NCI-H1436 treated with DMSO at 0.1 percent for 48 hours (cell line): ENCODE measurements around the gene ITPK1.

Experiments used
- DNase-seq: peaks from one replicate; lab custom pipeline; 2025; lab: John Stamatoyannopoulos, UW

The ITPK1 gene

DNA sequence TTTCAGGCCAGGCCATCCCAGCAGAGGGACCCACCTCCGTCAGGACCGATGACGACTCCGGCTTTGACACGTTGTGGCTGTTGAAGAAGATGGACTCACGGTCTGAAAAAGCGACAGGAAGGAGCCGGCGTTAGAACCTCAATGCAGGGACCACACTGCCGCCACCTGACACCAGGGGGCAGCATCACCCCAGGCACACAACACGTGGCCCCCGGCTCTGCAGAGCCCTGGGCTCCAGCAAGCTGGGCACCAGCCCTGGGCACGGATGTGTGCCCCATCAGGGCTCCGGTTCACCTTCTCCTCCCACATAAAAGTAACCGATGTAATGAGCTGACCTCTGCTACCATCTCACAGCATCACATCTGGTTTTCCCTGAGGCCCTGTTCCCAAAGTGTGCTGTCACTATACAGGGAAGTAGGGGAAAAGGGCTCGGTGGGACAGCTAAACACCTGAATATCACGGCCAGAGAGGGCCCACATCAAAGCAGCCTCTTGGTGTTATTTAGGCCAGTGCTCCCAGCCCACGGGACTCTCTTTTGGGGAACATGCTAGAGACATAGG, 163.7 kb downstream of the ITPK1 start:
- no peak for DNase-seq

DNA sequence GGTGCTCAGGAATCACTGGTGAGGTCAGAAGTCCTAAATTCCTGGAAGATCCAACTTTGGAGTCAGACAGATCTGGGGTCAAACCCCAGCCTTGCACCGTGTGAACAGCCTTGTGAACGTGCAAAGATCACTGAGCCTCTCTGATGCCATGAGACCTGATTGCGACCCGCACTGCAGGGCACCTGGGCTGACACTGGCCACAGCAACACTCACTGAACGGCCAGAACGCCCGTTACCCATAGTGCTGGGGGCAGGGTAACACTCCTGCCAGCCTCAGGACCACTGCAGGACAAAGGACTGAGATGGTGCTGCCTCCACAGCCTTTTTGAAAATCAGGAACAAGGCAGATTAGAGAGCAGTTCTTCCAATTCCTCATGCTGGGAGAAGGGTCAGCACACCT, 164.5 kb downstream of the ITPK1 start:
- DNase-seq, result no peak

- DNase-seq, result no peak
Measured at GRCh38 chr14:92950773-92951172, 165.0 kb downstream of the ITPK1 start.

GRCh38 chr14:92950193-92950540, 165.6 kb downstream of the ITPK1 start:
- no peak for DNase-seq

- DNase-seq, result no peak
Measured at GRCh38 chr14:92949496-92950192, 166.1 kb downstream of the ITPK1 start.

- DNase-seq, result no peak
Measured at GRCh38 chr14:92948647-92949046, 167.1 kb downstream of the ITPK1 start.

DNA sequence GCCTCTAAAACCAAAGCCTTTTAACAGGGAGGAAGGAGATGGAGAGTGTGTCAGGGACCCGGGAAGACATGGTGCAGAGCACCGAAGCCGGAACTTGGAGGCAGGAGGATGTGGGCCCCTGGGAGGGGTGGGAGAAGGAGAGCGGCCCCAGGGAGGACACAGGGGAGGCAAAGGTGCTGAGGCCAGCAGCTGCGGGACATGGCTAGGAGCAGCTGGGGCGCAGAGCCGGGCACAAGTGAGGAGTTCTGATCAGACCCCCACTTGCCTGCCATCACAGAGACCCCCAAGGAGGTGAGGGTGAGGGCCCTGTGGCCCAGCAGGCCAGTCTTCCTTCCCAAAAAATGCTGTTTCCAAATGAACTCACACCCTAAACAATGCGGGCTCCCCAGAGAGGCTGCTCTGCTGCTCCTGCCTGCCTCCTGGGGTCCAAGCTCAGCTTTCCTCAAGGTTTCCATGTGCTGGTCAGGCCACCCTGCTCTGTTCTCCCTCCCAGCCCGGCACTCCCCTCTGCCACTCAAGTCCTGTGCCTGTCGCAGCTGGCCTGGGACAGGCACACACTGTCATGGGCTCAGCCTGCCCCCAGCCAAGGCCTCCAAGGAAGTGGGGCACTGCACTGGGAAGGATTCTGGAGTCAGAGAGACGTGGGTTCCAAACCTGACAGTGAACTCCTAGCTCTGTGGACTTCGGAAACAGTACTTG, 168.7 kb downstream of the ITPK1 start:
- no peak for DNase-seq

- no peak for DNase-seq
Measured at GRCh38 chr14:92945959-92946846, 169.5 kb downstream of the ITPK1 start.

DNA sequence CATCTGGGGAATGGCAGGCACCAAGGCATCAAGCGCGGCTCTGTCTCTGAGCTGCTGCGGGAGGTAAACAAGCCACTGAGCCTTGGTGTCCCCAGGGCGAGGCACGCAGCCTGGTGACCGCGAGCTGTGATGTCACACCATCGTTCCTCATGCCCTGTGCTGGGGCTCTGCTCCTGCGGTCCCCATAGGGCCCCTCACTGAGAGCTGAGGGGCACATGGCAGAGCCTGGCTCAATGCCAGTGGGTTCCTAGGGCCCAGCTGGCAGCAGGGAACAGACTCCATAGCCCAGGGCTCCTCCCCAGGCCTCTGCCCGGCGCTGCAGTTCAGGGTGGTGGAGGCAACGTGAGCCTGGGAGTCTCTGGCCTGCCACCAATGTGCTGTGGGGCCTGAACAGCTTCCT, 170.2 kb downstream of the ITPK1 start:
- DNase-seq, result no peak

DNA sequence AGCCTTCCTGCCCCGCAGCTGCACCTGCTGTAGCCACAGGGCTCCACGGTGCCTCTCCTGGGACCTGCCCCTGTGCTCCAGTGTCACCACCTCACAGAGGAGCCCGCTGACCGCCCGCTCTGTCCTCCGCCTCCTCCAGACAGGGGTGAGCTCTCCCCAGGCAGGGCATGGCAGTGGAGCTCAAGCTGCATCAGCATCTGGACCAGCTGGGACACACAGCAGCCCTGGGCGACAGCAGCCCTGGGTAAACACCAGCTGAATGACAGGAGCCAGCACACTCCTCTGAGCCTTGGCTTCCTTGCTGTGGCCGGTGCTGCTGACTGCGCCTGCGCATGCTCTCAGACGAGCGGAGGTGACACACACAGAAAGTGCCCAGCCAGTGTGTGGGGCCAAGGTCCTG, 170.7 kb downstream of the ITPK1 start:
- DNase-seq, result no peak

GRCh38 chr14:92943855-92944570, 171.7 kb downstream of the ITPK1 start:
- DNase-seq, result no peak

- no peak for DNase-seq
Measured at GRCh38 chr14:92942976-92943710, 172.6 kb downstream of the ITPK1 start.

- no peak for DNase-seq
Measured at GRCh38 chr14:92942576-92942975, 173.1 kb downstream of the ITPK1 start.

DNA sequence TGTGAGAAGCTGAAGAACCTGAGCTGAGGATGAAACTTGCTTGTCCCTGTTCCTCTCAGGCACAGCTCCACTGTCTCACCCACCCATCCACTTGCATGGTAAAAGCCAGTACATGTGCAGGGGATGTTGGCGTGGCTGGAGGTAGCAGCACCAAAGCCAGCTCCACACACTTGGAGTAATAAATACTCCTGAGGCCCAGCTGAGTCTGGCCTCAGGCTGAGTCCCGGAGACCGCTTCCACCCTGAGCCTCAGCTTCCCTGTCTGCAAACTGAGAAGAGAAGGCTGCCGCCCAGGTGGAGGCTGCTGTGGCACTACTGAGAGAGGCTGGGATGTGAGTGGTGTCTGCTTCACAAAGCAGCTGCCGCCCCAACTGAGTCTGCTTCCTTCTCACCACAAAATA, 173.6 kb downstream of the ITPK1 start:
- DNase-seq, result no peak

GRCh38 chr14:92941531-92941930, 174.2 kb downstream of the ITPK1 start:
- no peak for DNase-seq

DNA sequence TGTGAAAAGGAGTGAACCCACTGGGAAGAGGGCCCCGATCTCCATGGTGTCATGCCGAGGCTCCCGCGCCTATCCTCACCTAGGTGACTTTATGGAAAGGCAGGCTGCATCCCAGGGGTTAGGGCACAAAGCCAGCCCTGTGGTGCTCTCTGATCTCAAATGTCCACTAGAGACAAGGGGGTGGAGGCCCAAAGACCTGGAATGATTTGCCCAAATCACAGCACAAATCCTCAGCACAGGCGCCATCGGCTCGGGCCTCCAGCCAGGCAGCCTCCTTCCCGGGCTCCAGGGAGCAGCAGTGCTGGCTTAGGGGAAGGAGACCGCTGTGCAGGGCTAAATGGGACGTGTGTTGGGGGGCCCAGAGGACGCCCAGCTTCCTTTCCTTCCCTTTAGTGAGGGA, 175.2 kb downstream of the ITPK1 start:
- DNase-seq, result no peak

- no peak for DNase-seq
Measured at GRCh38 chr14:92939699-92940098, 176.0 kb downstream of the ITPK1 start.

GRCh38 chr14:92938890-92939671, 176.6 kb downstream of the ITPK1 start:
- no peak for DNase-seq

GRCh38 chr14:92938235-92938875, 177.4 kb downstream of the ITPK1 start:
- peak; percentile 17 for DNase-seq
